Forelimb muscle (tissue), 1 donor: Measurements from ENCODE around the gene TNFSF12. TPM values are rescaled to one million over a fixed set of nuclear protein-coding genes. Genes with fewer than 3 reads are reported as not detected.

Source experiments
- DNase-seq: peaks from one replicate; pipeline ENCODE4 v3.0.0-alpha.2; 2013; ENCODE audit warnings: low read depth
- polyA plus RNA-seq: library from polyadenylated mRNA; unstranded; fragments of 120-200 nt; gene quantifications from one replicate; pipeline ENCODE4 v1.2.1, GENCODE V29; 2013; ENCODE audit not compliant: insufficient read length

Gene TNFSF12
- polyA plus RNA-seq: 25.8 TPM

- no peak for DNase-seq
Observed at GRCh38 chr17:7548585-7549400, at the start of gene TNFSF12. TNFSF12 (plus strand) TSS chr17:7549058; CDS start chr17:7549154, 96 bp downstream.

GRCh38 chr17:7499161-7499560, 49.7 kb upstream of the TNFSF12 start:
- DNase-seq: no peak

- DNase-seq: no peak
Observed at GRCh38 chr17:7501729-7502128, 47.1 kb upstream of the TNFSF12 start.

GRCh38 chr17:7502171-7502847, 46.5 kb upstream of the TNFSF12 start:
- DNase-seq: no peak

- no peak for DNase-seq
Observed at GRCh38 chr17:7502987-7503386, 45.9 kb upstream of the TNFSF12 start.

GRCh38 chr17:7503521-7503920, 45.3 kb upstream of the TNFSF12 start:
- no peak for DNase-seq

- no peak for DNase-seq
Observed at GRCh38 chr17:7508145-7508544, 40.7 kb upstream of the TNFSF12 start.

- DNase-seq: no peak
Observed at GRCh38 chr17:7508846-7509245, 40.0 kb upstream of the TNFSF12 start.

- no peak for DNase-seq
Observed at GRCh38 chr17:7509937-7510336, 38.9 kb upstream of the TNFSF12 start.

- no peak for DNase-seq
Observed at GRCh38 chr17:7511108-7511507, 37.8 kb upstream of the TNFSF12 start.

GRCh38 chr17:7512105-7512504, 36.8 kb upstream of the TNFSF12 start:
- no peak for DNase-seq

GRCh38 chr17:7512824-7513540, 35.9 kb upstream of the TNFSF12 start:
- no peak for DNase-seq

GRCh38 chr17:7513850-7514419, 34.9 kb upstream of the TNFSF12 start:
- DNase-seq: no peak

GRCh38 chr17:7515911-7516610, 32.8 kb upstream of the TNFSF12 start:
- no peak for DNase-seq

- no peak for DNase-seq
Observed at GRCh38 chr17:7523033-7523432, 25.8 kb upstream of the TNFSF12 start.

GRCh38 chr17:7528842-7529241, 20.0 kb upstream of the TNFSF12 start:
- DNase-seq: no peak

GRCh38 chr17:7530023-7530900, 18.6 kb upstream of the TNFSF12 start:
- no peak for DNase-seq

GRCh38 chr17:7538050-7538449, 10.8 kb upstream of the TNFSF12 start:
- DNase-seq: no peak

GRCh38 chr17:7538891-7539545, 9.8 kb upstream of the TNFSF12 start:
- DNase-seq: no peak

- no peak for DNase-seq
Observed at GRCh38 chr17:7541074-7541621, 7.7 kb upstream of the TNFSF12 start.
